Erythroblast (primary cell): ENCODE results near the gene CATSPERD.
A peak's percentile ranks its signal among the peaks of the same experiment; 100 is the strongest.

Experiments
- GATA1 ChIP-seq: IDR thresholded peaks from 2 replicates; pipeline ENCODE4 v1.6.1; 2011; ENCODE audit warnings: low read depth, mild to moderate bottlenecking, control low read depth, low read length, moderate library complexity
- POLR2A ChIP-seq: IDR thresholded peaks from 2 replicates; pipeline ENCODE4 v1.6.1; 2011; ENCODE audit warnings: mild to moderate bottlenecking, low read length

GRCh38 chr19:5680437-5681368 is 39.7 kb upstream of the CATSPERD start, which contains the start of the genes HSD11B1L and MICOS13:
- TF ChIP-seq POLR2A (peak; percentile 41), GATA1 (no peak)
